ENCODE data around the gene SUDS3. TPM values are rescaled to one million over a fixed set of nuclear protein-coding genes. Genes with fewer than 3 reads are reported as not detected.

SUDS3 gene, protein sequence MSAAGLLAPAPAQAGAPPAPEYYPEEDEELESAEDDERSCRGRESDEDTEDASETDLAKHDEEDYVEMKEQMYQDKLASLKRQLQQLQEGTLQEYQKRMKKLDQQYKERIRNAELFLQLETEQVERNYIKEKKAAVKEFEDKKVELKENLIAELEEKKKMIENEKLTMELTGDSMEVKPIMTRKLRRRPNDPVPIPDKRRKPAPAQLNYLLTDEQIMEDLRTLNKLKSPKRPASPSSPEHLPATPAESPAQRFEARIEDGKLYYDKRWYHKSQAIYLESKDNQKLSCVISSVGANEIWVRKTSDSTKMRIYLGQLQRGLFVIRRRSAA
- total RNA-seq = 71.5 TPM

DNA sequence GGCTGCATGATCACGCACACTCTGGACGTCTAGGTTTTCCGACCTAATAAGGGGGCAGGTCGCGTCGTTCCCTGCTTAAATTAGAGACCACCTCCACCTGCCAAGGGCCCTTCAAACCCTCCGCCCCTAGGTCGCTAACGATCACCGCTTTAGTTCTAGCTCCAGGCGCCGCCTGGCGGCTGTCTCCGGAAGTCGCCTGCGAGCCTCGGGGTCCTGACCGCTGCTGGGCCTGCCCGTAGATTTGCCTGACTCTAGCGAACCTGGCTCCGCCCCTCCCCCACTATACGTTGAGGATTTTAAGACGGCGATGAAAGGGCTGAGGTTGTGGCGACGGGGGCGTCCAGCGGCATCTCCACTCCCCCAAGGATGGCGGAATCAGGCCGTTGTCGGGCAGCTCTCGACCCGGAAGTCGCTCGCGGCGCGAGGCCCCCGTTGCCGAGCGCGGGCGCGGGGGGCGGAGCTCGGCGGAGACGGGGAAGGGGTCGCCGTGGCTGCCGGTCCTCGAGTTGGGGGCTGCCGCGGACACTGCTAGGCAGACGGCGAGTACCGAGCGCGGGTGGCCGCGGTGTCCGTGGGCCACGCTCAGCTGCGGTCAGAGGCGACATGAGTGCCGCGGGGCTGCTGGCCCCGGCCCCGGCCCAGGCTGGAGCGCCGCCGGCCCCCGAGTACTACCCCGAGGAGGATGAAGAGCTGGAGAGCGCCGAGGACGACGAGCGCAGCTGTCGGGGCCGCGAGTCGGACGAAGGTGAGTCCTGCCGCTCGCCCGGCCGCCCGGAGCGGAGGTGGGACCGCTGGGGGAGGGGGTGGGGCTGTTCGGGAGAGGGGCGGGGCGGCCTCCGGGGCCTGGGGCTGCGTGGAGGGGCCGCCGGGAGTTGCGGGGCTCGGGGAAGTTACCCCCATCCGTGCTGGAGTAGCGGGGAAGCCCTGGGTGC lies at the start of gene SUDS3:
Gene SUDS3 (plus strand): TSS at position 467 of the 932 bp plus-strand sequence. CDS start 137 bp downstream, at position 604.

GRCh38 chr12:118372541-118373495 lies 3.5 kb upstream of the SUDS3 start, which contains the start of gene TAOK3:
Gene TAOK3, minus strand, starts transcription at chr12:118372907. Its CDS starts 117,340 bp downstream, at chr12:118255567.

Other genes with a start within 250 kb of the SUDS3 start
- 324 TPM for gene PEBP1, start 240.4 kb upstream of the SUDS3 start, total RNA-seq
- gene TAOK3, start 3.6 kb upstream of the SUDS3 start, total RNA-seq = 69.4 TPM

Measured in diencephalon (tissue), 1 donor.